HuH-7 (cell line): Measurements from ENCODE around the gene MINAR1.

Experiments used
- DNase-seq: peaks from one replicate; pipeline ENCODE4 v3.0.0; 2011; ENCODE audit warnings: low spot score

Gene MINAR1

DNA sequence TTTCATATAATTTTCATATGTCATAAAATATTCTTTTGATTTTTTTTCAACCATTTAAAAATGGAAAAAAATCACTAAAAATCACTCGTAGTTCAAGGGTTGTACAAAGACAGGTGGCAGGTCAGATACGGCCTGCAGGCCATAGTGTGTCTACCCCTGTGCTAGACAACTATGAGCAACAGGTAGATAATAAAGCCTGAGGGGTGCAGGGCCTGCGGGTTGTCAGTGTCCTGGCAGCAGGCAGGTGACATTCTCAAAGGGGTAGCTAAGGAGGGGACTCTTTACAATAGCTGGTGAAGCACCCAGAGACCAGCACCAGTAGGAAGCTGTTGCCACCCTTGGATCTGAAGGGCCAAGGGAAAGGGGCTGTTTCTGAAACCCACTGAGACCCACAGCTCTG is 34.4 kb downstream of the MINAR1 start:
- no peak for DNase-seq

DNA sequence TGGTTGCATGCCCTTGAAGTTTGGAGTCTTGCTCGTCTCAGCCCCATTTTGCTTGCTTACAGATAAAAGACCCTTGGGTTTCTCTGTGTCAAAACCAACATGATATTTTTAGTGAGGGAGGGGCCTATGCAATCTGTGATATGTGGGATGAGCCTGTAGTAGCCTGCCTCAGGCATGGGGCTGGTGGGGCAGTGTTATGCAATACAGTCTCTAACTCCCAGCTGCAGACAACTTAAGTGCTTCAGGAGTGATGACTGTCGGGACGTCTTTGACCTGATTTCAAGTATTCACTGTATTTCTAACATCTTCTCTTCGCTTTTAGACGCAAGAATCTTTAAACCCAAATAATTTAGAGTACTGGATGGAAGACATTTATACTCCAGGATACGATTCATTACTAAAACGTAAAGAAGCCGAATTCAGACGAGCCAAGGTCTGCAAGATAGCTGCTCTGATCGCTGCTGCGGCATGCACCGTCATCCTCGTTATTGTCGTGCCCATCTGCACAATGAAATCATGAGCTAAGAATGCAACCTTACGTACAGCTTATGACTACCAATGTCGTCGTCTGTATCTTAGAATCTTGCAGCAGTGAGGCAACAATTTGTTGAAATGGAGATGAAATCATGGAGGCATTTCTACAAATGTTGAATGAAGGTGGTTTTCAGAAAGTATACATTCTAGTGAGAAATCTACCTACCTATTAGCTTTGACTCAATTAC is 35.9 kb downstream of the MINAR1 start:
- DNase-seq, result no peak

DNA sequence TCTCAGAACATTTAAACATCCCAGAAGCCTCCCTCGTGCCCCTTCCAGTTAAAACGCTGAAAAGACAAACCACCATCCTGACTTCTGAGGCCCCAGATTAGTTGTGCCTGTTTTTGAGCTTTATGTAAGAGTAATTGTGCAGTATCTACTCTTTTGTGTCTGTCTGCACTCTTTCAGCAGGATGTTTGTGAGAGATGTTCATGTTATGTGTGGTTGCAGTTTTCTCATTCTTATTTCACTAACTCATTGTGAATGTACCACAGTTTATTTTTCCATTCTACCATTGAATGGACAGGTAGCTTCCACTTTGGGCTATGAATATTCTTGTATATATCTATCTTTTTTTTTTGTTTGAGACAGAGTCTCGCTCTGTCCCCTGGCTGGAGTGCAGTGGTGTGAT is 40.3 kb downstream of the MINAR1 start:
- DNase-seq, result no peak

DNA sequence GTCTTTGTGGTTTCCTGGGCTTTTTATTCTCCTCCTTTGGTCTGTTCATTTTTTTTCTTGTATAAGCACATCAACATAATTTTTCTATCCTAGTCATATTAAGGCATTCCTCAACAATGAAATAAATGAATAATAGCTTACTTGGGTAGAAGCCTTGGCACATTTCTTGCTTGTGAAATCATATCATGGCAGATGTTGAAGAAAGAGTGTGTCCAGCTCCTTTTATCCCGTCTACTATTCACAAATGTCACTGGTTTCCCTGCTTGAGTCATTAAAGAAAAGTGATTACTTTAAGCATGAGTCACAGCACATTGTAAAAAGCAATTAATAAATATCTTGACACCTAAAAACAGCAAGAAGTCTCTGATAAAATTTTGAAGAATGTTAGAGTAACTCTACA is 42.1 kb downstream of the MINAR1 start:
- no peak for DNase-seq

DNA sequence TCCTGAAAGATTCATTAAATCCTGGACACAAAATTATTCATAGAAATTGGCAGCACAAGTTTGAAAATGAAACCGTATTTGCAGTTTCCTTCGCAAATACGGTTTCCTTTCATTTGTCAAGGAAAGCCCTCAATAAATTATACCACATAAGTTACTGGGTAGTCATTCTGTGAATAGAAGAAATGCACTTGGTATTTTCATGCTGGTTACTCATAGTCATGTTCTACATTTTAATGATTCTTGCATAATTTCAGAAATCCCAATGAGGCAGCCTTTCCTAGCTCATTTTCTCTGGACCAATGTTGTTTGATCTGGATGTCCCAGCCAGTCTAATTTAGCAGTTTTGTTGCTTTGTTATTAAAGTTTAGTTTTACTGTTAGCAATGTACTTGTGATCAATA is 43.2 kb downstream of the MINAR1 start:
- no peak for DNase-seq

DNA sequence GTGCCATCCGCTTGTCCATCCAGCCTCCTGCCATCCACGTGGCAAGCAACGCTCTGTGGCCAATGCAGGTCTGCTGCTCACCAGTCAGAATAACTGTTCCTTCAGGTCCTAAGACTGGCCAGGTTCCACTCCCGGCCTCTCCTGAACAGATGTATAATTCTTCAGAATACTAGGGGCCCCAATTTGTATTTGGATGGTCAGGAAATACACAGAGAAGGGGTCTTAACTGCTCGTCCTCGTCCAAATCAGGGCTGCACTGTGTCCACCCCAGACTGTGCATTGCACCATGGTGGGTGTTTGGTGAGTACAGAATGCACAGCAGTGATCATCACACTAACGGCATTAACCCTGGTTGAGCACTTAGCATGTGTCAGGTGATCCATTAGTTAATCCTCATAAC is 46.0 kb downstream of the MINAR1 start:
- DNase-seq, result no peak

DNA sequence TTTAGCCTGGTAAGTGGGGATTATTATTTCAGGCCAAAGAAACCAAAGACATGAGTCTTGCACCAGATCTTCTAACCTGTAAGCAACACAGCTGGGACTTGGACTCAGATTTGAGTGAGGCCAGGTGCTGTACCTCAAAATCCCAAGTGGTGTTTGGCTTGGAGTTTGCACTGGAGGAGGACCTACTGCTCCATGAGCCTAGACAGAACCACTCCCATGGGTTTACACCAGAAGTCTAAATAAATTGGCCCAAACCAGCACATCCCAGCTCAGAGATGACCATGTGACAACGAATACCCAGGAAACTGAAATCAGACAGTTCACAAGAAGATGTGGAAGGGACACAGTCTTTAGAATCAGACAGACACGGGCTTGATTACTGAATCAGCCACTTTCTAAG is 47.5 kb downstream of the MINAR1 start:
- DNase-seq, result no peak

DNA sequence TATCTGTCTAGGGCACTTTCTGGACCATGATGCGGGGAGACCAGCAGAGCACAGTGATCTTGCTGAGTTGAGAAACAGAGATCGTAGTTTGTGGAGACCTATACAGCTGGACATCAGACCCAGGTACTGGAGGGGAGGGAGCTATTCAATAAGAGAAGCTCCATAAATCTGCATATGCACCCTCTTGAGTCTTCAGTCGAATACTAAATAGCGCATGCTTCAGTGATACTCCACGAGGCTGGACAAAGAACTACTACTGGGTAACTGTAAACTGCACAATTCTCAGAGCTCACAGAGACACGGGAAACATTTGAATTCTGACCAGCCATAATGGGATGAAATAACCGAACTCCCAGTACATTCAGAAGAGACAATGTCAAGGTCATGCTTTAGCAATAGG is 49.7 kb downstream of the MINAR1 start:
- no peak for DNase-seq
